ENCODE measurements around the gene SCEL.

Gene SCEL

GRCh38 chr13:77510156-77510555 is 25.4 kb upstream of the SCEL start:
- H3K27ac Mint-ChIP-seq: peak overlapping the region in 2 of 3 experiments; percentile 60 to 87
- no peak overlapping the region for H3K4me3 Mint-ChIP-seq
- no peaks in the 10 kb centered on the region for H3K36me3 Mint-ChIP-seq (ENCODE audit: low read depth)
- H3K27me3 Mint-ChIP-seq (ENCODE audit: low read depth): no peaks in the 10 kb centered on the region
- TF ChIP-seq CTCF (IDR thresholded peaks at IDR 0.05; ENCODE audit: unreplicated experiment in 3 of 3): no peak
- no peaks in the 10 kb centered on the region for H3K9me3 Mint-ChIP-seq
- H3K4me1 Mint-ChIP-seq: peaks cover 26% of the 10 kb centered on the region

- H3K4me1 Mint-ChIP-seq: peaks cover 26% of the 10 kb centered on the region
- H3K9me3 Mint-ChIP-seq: no peaks in the 10 kb centered on the region
- H3K27me3 Mint-ChIP-seq (ENCODE audit: low read depth): no peaks in the 10 kb centered on the region
- no peaks in the 10 kb centered on the region for H3K36me3 Mint-ChIP-seq (ENCODE audit: low read depth)
- H3K27ac Mint-ChIP-seq: no peak overlapping the region
- no peak for TF ChIP-seq CTCF (IDR thresholded peaks at IDR 0.05; ENCODE audit: unreplicated experiment in 3 of 3)
- H3K4me3 Mint-ChIP-seq: no peak overlapping the region
Observed at GRCh38 chr13:77511552-77511951, 24.0 kb upstream of the SCEL start.

- peaks cover 10% of the 10 kb centered on the region for H3K4me1 Mint-ChIP-seq
- H3K36me3 Mint-ChIP-seq (ENCODE audit: low read depth): no peaks in the 10 kb centered on the region
- no peak for TF ChIP-seq CTCF (IDR thresholded peaks at IDR 0.05; ENCODE audit: unreplicated experiment in 3 of 3)
- no peaks in the 10 kb centered on the region for H3K9me3 Mint-ChIP-seq
- H3K27me3 Mint-ChIP-seq (ENCODE audit: low read depth): no peaks in the 10 kb centered on the region
- no peak overlapping the region for H3K4me3 Mint-ChIP-seq
- H3K27ac Mint-ChIP-seq: no peak overlapping the region
Observed at GRCh38 chr13:77513719-77514335, 21.7 kb upstream of the SCEL start.

GRCh38 chr13:77514336-77514726 is 21.2 kb upstream of the SCEL start:
- H3K4me1 Mint-ChIP-seq: peaks cover 5% of the 10 kb centered on the region
- H3K27me3 Mint-ChIP-seq (ENCODE audit: low read depth): no peaks in the 10 kb centered on the region
- H3K27ac Mint-ChIP-seq: no peak overlapping the region
- H3K36me3 Mint-ChIP-seq (ENCODE audit: low read depth): no peaks in the 10 kb centered on the region
- no peak for TF ChIP-seq CTCF (IDR thresholded peaks at IDR 0.05; ENCODE audit: unreplicated experiment in 3 of 3)
- H3K4me3 Mint-ChIP-seq: no peak overlapping the region
- H3K9me3 Mint-ChIP-seq: no peaks in the 10 kb centered on the region

GRCh38 chr13:77515785-77516184 is 19.7 kb upstream of the SCEL start:
- Mint-ChIP-seq H3K27me3 (ENCODE audit: low read depth) (no peaks in the 10 kb centered on the region), H3K9me3 (no peaks in the 10 kb centered on the region), H3K4me3 (no peak overlapping the region), H3K36me3 (ENCODE audit: low read depth) (no peaks in the 10 kb centered on the region), H3K27ac (no peak overlapping the region), H3K4me1 (no peaks in the 10 kb centered on the region)
- TF ChIP-seq CTCF (IDR thresholded peaks at IDR 0.05; ENCODE audit: unreplicated experiment in 3 of 3): no peak

GRCh38 chr13:77516342-77516789 is 19.1 kb upstream of the SCEL start:
- Mint-ChIP-seq H3K4me3 (no peak overlapping the region), H3K27me3 (ENCODE audit: low read depth) (no peaks in the 10 kb centered on the region), H3K27ac (no peak overlapping the region), H3K4me1 (no peaks in the 10 kb centered on the region), H3K9me3 (no peaks in the 10 kb centered on the region), H3K36me3 (ENCODE audit: low read depth) (no peaks in the 10 kb centered on the region)
- TF ChIP-seq CTCF (IDR thresholded peaks at IDR 0.05; ENCODE audit: unreplicated experiment in 3 of 3): no peak
